HG03159 (cell line): ENCODE measurements around the gene ASB1.
"Not testable (repeated sequence)": the region's sequence is repeated elsewhere in the genome, so short reads cannot be mapped to it uniquely, and the experiment has no call there.

ENCODE experiments used
- ATAC-seq: cut with Tn5 transposase; IDR thresholded peaks from one replicate; pipeline ENCODE4 v1.9.1; 2021; ENCODE audit warnings: mild to moderate bottlenecking, moderate library complexity; ENCODE audit not compliant: unreplicated experiment

Gene ASB1

GRCh38 chr2:238403632-238404405 is 22.9 kb upstream of the ASB1 start:
- ATAC-seq = no peak

GRCh38 chr2:238404406-238405216 is 22.1 kb upstream of the ASB1 start:
- ATAC-seq = no peak

- not testable (repeated sequence) for ATAC-seq
Observed at GRCh38 chr2:238405217-238405555, 21.5 kb upstream of the ASB1 start.

GRCh38 chr2:238406221-238406997 is 20.3 kb upstream of the ASB1 start:
- no peak for ATAC-seq

- ATAC-seq = no peak
Observed at GRCh38 chr2:238406998-238407285, 19.8 kb upstream of the ASB1 start.

GRCh38 chr2:238407566-238407965 is 19.2 kb upstream of the ASB1 start:
- ATAC-seq = no peak

- no peak for ATAC-seq
Observed at GRCh38 chr2:238408615-238409340, 17.9 kb upstream of the ASB1 start.

- no peak for ATAC-seq
Observed at GRCh38 chr2:238409341-238410199, 17.2 kb upstream of the ASB1 start.

GRCh38 chr2:238412067-238412767 is 14.5 kb upstream of the ASB1 start:
- ATAC-seq = no peak

GRCh38 chr2:238413368-238413767 is 13.4 kb upstream of the ASB1 start:
- no peak for ATAC-seq

GRCh38 chr2:238415036-238415764 is 11.5 kb upstream of the ASB1 start:
- ATAC-seq = no peak

- ATAC-seq = no peak
Observed at GRCh38 chr2:238415893-238416292, 10.8 kb upstream of the ASB1 start.

GRCh38 chr2:238418196-238418998 is 8.3 kb upstream of the ASB1 start:
- no peak for ATAC-seq

GRCh38 chr2:238418999-238419546 is 7.7 kb upstream of the ASB1 start:
- ATAC-seq = no peak

- no peak for ATAC-seq
Observed at GRCh38 chr2:238420442-238420841, 6.3 kb upstream of the ASB1 start.

- ATAC-seq = no peak
Observed at GRCh38 chr2:238420878-238421694, 5.6 kb upstream of the ASB1 start.

- no peak for ATAC-seq
Observed at GRCh38 chr2:238421695-238422035, 5.1 kb upstream of the ASB1 start.
